K562 (cell line): ENCODE data around the gene DEDD. TPM values are rescaled to one million over a fixed set of nuclear protein-coding genes. Genes with fewer than 3 reads are reported as not detected.

Source experiments
- C11orf30 ChIP-seq: fragments of 450-650 bp; IDR thresholded peaks from 2 replicates; pipeline ENCODE4 v1.6.1; 2016; ENCODE audit warnings: low read depth, mild to moderate bottlenecking
- E2F3 ChIP-seq: fragments of 250-450 bp; sonication (Bioruptor Pico); IDR thresholded peaks from 2 replicates; pipeline ENCODE4 v1.4.0; 2020; ENCODE audit warnings: mild to moderate bottlenecking
- EGR1 ChIP-seq: fragments of 450-650 bp; conservative IDR thresholded peaks from 2 replicates; pipeline ENCODE4 v1.6.1; 2017; ENCODE audit warnings: mild to moderate bottlenecking
- ETV5 ChIP-seq: sonication (generic); formaldehyde crosslinking; IDR thresholded peaks from 2 replicates; pipeline ENCODE4 v1.4.0; 2020; ENCODE audit warnings: low read depth, mild to moderate bottlenecking, missing genetic modification reagents
- HBP1 ChIP-seq: fragments of 450-650 bp; formaldehyde crosslinking; IDR thresholded peaks from 2 replicates; pipeline ENCODE4 v1.4.0; 2022; ENCODE audit warnings: missing genetic modification characterization
- HDAC3 ChIP-seq: fragments of 450-650 bp; IDR thresholded peaks from 2 replicates; pipeline ENCODE4 v1.6.1; 2018; ENCODE audit warnings: borderline replicate concordance, mild to moderate bottlenecking, moderate library complexity; ENCODE audit not compliant: partially characterized antibody
- KLF10 ChIP-seq: fragments of 250-450 bp; sonication (Bioruptor Pico); IDR thresholded peaks from 2 replicates; pipeline ENCODE4 v1.6.1; 2021; ENCODE audit warnings: matching md5 sums
- MEIS2 ChIP-seq: fragments of 450-650 bp; IDR thresholded peaks from 2 replicates; pipeline ENCODE4 v1.6.1; 2014; ENCODE audit warnings: mild to moderate bottlenecking; ENCODE audit not compliant: partially characterized antibody
- MLLT1 ChIP-seq, 2 experiments: fragments of 450-650 bp; IDR thresholded peaks; 2 replicates each; pipeline ENCODE4 v1.6.1; 2016
- MXI1 ChIP-seq: IDR thresholded peaks from 2 replicates; pipeline ENCODE4 v1.6.1; 2011; ENCODE audit warnings: low read depth, mild to moderate bottlenecking, improper control_type of control experiment, low read length
- NCOA2 ChIP-seq, 2 experiments: fragments of 450-650 bp; IDR thresholded peaks; 2 replicates each; pipeline ENCODE4 v1.6.1; 2018; ENCODE audit warnings: mild to moderate bottlenecking in 2 of 2, moderate library complexity in 1 of 2; ENCODE audit not compliant: partially characterized antibody in 2 of 2
- POLR2AphosphoS5 ChIP-seq: IDR thresholded peaks from 2 replicates; pipeline ENCODE4 v1.6.1; 2011; ENCODE audit warnings: mild to moderate bottlenecking, low read depth, low read length, moderate library complexity; ENCODE audit not compliant: control insufficient read depth, insufficient read depth
- PRPF4 ChIP-seq: fragments of 200-400 bp; formaldehyde crosslinking; IDR thresholded peaks from one replicate; pipeline ENCODE4 v1.6.1; 2017; ENCODE audit warnings: low read length, low read depth, mild to moderate bottlenecking; ENCODE audit not compliant: insufficient read depth, poor library complexity, severe bottlenecking
- SETDB1 ChIP-seq: IDR thresholded peaks from one replicate; pipeline ENCODE4 v1.6.1; 2012; ENCODE audit warnings: low read length, control low read depth, inconsistent platforms
- SREBF2 ChIP-seq: sonication (generic); formaldehyde crosslinking; IDR thresholded peaks from 2 replicates; pipeline ENCODE4 v1.4.0; 2020; ENCODE audit warnings: mild to moderate bottlenecking, missing genetic modification reagents
- TAF9B ChIP-seq: fragments of 450-650 bp; IDR thresholded peaks from 2 replicates; pipeline ENCODE4 v1.6.1; 2018; ENCODE audit warnings: mild to moderate bottlenecking; ENCODE audit not compliant: partially characterized antibody
- ZNF134 ChIP-seq: fragments of 250-450 bp; sonication (Bioruptor Pico); conservative IDR thresholded peaks from 2 replicates; pipeline ENCODE4 v1.4.0; 2020
- ZNF354B ChIP-seq: fragments of 250-450 bp; sonication (Bioruptor Pico); IDR thresholded peaks from 2 replicates; pipeline ENCODE4 v1.4.0; 2020
- ZNF668 ChIP-seq: fragments of 250-450 bp; sonication (Bioruptor Pico); IDR thresholded peaks from 2 replicates; pipeline ENCODE4 v1.8.0; 2022; ENCODE audit warnings: mild to moderate bottlenecking, inconsistent platforms
- ZNF699 ChIP-seq: fragments of 250-450 bp; sonication (Bioruptor Pico); IDR thresholded peaks from 2 replicates; pipeline ENCODE4 v1.8.0; 2021; ENCODE audit warnings: mild to moderate bottlenecking, moderate library complexity; ENCODE audit not compliant: insufficient replicate concordance
- polyA plus RNA-seq, 8 experiments: library from polyadenylated mRNA; depleted of rRNA in 4 of 8; stranded (reverse) in 5 of 8; unstranded in 3 of 8; fragments of >200 nt; fragmentation: Nextera tagmentation in 2 of 8; fragmentation: Illumina TruSeq in 1 of 8; extraction: Ambion mirVana in 2 of 8; extraction: Trizol in 1 of 8; gene quantifications; 2 replicates each; pipeline versions ENCODE4 v1.2.1 to v1.2.3, GENCODE V29; 2011 to 2014; ENCODE audit warnings: inconsistent platforms in 1 of 8, missing spikeins in 1 of 8
- total RNA-seq, 7 experiments: library from RNA; depleted of rRNA in 6 of 7; stranded (reverse); fragments of >200 nt in 6 of 7; fragmentation: Illumina TruSeq in 2 of 7; extraction: Trizol in 2 of 7; gene quantifications; 2 replicates each; pipeline versions ENCODE4 v1.2.1 to v1.2.3, GENCODE V29; 2011 to 2021; ENCODE audit warnings: low replicate concordance in 1 of 7
- TF ChIP-seq, protein P1 (sequence below): sonication (generic); formaldehyde crosslinking; IDR thresholded peaks from 2 replicates; pipeline ENCODE4 v1.8.1; 2023; ENCODE audit warnings: mild to moderate bottlenecking, missing genetic modification reagents, moderate library complexity
- TF ChIP-seq, protein P2 (sequence below): fragments of 150-350 bp; IDR thresholded peaks from 2 replicates; pipeline ENCODE4 v1.6.1; 2014; ENCODE audit warnings: low read depth, mild to moderate bottlenecking, low read length, borderline replicate concordance

The DEDD gene
- total and polyA plus RNA-seq, 9 of the 15 experiments (the other 6 are each of a cell fraction or from before 2014, with no cell fraction given), result 11.6 to 41.0 (median 16.8) TPM

- TF ChIP-seq ETV5 (0 out of 2 replicates have a peak, but pooled peaks have one; percentile 18), NCOA2 (IDR thresholded peaks at IDR 0.05; ENCODE audit: partially characterized antibody in 2 of 2) (no peak), PRPF4 (no peak), SETDB1 (no peak), ZNF354B (no peak), E2F3 (CRISPR knock-in tag) (no peak), SREBF2 (CRISPR knock-in tag) (no peak), ZNF668 (CRISPR knock-in tag) (no peak), TAF9B (no peak), MLLT1 (IDR thresholded peaks at IDR 0.05) (no peak), HBP1 (no peak), KLF10 (CRISPR knock-in tag) (no peak), MEIS2 (no peak), POLR2AphosphoS5 (no peak), ZNF134 (CRISPR knock-in tag) (no peak), MXI1 (no peak), EGR1 (no peak), C11orf30 (no peak), ZNF699 (no peak), HDAC3 (no peak)
- TF ChIP-seq, protein P1, sequence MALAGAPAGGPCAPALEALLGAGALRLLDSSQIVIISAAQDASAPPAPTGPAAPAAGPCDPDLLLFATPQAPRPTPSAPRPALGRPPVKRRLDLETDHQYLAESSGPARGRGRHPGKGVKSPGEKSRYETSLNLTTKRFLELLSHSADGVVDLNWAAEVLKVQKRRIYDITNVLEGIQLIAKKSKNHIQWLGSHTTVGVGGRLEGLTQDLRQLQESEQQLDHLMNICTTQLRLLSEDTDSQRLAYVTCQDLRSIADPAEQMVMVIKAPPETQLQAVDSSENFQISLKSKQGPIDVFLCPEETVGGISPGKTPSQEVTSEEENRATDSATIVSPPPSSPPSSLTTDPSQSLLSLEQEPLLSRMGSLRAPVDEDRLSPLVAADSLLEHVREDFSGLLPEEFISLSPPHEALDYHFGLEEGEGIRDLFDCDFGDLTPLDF (CRISPR knock-in tag), result no peak
- TF ChIP-seq, protein P2, sequence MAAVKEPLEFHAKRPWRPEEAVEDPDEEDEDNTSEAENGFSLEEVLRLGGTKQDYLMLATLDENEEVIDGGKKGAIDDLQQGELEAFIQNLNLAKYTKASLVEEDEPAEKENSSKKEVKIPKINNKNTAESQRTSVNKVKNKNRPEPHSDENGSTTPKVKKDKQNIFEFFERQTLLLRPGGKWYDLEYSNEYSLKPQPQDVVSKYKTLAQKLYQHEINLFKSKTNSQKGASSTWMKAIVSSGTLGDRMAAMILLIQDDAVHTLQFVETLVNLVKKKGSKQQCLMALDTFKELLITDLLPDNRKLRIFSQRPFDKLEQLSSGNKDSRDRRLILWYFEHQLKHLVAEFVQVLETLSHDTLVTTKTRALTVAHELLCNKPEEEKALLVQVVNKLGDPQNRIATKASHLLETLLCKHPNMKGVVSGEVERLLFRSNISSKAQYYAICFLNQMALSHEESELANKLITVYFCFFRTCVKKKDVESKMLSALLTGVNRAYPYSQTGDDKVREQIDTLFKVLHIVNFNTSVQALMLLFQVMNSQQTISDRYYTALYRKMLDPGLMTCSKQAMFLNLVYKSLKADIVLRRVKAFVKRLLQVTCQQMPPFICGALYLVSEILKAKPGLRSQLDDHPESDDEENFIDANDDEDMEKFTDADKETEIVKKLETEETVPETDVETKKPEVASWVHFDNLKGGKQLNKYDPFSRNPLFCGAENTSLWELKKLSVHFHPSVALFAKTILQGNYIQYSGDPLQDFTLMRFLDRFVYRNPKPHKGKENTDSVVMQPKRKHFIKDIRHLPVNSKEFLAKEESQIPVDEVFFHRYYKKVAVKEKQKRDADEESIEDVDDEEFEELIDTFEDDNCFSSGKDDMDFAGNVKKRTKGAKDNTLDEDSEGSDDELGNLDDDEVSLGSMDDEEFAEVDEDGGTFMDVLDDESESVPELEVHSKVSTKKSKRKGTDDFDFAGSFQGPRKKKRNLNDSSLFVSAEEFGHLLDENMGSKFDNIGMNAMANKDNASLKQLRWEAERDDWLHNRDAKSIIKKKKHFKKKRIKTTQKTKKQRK, result no peak
Observed at GRCh38 chr1:161082996-161083747, 49.3 kb downstream of the DEDD start (continued).
